AG08396 (cell line): Measurements from ENCODE around the gene BPIFB6.
A peak's percentile ranks its signal among the peaks of the same experiment; 100 is the strongest.

Experiments used
- DNase-seq: peaks from one replicate; pipeline ENCODE4 v3.0.0; 2012; ENCODE audit warnings: low spot score, mixed read lengths

BPIFB6 gene

GRCh38 chr20:33002087-33002808 is 29.2 kb upstream of the BPIFB6 start:
- DNase-seq: no peak

GRCh38 chr20:33004141-33004751 is 27.2 kb upstream of the BPIFB6 start, which contains the start of gene SUN5:
Gene SUN5, minus strand, starts transcription at chr20:33004433. Its CDS starts 93 bp downstream, at chr20:33004340.
- no peak for DNase-seq

- DNase-seq: peak; percentile 31
Observed at GRCh38 chr20:33005132-33005566, 26.3 kb upstream of the BPIFB6 start.

GRCh38 chr20:33005908-33006775 is 25.3 kb upstream of the BPIFB6 start:
- DNase-seq: no peak

GRCh38 chr20:33006776-33007375 is 24.6 kb upstream of the BPIFB6 start:
- DNase-seq: no peak

GRCh38 chr20:33007376-33008335 is 23.8 kb upstream of the BPIFB6 start, which contains the start of gene BPIFB2:
Gene BPIFB2, plus strand, starts transcription at chr20:33007704. Its CDS starts 871 bp downstream, at chr20:33008575.
- no peak for DNase-seq

GRCh38 chr20:33008336-33009213 is 22.9 kb upstream of the BPIFB6 start:
- no peak for DNase-seq

- DNase-seq: no peak
Observed at GRCh38 chr20:33009214-33010132, 22.0 kb upstream of the BPIFB6 start.

- DNase-seq: no peak
Observed at GRCh38 chr20:33010133-33010504, 21.3 kb upstream of the BPIFB6 start.

GRCh38 chr20:33010674-33011449 is 20.6 kb upstream of the BPIFB6 start:
- no peak for DNase-seq

- DNase-seq: no peak
Observed at GRCh38 chr20:33012327-33013189, 18.9 kb upstream of the BPIFB6 start.

GRCh38 chr20:33013701-33014326 is 17.6 kb upstream of the BPIFB6 start:
- no peak for DNase-seq

- DNase-seq: no peak
Observed at GRCh38 chr20:33014336-33015113, 16.9 kb upstream of the BPIFB6 start.

GRCh38 chr20:33015114-33015484 is 16.3 kb upstream of the BPIFB6 start:
- DNase-seq: no peak

GRCh38 chr20:33015700-33016580 is 15.5 kb upstream of the BPIFB6 start:
- no peak for DNase-seq
